HG02852 (cell line): ENCODE results near the gene ULK4.
A peak's percentile ranks its signal among the peaks of the same experiment; 100 is the strongest.
"Not testable (repeated sequence)": the region's sequence is repeated elsewhere in the genome, so short reads cannot be mapped to it uniquely, and the experiment has no call there.

ENCODE experiments used
- ATAC-seq: cut with Tn5 transposase; IDR thresholded peaks from one replicate; pipeline ENCODE4 v1.9.1; 2021; ENCODE audit warnings: mild to moderate bottlenecking, moderate library complexity; ENCODE audit not compliant: unreplicated experiment

ULK4 gene

GRCh38 chr3:41961751-41962679 lies at the start of gene ULK4:
TSS of gene ULK4 (minus strand) at chr3:41962103. CDS start at chr3:41954759, 7,344 bp downstream.
- ATAC-seq: peak; percentile 91

GRCh38 chr3:42010530-42010929 lies 48.6 kb upstream of the ULK4 start:
- ATAC-seq: no peak

- no peak for ATAC-seq
Measured at GRCh38 chr3:42009456-42009855, 47.6 kb upstream of the ULK4 start.

- ATAC-seq: no peak
Measured at GRCh38 chr3:42007785-42008184, 45.9 kb upstream of the ULK4 start.

- ATAC-seq: no peak
Measured at GRCh38 chr3:42005401-42005800, 43.5 kb upstream of the ULK4 start.

GRCh38 chr3:42002790-42003189 lies 40.9 kb upstream of the ULK4 start:
- no peak for ATAC-seq

GRCh38 chr3:42001777-42002176 lies 39.9 kb upstream of the ULK4 start:
- ATAC-seq: no peak

- no peak for ATAC-seq
Measured at GRCh38 chr3:41999909-42000308, 38.0 kb upstream of the ULK4 start.

- no peak for ATAC-seq
Measured at GRCh38 chr3:41997702-41998550, 36.0 kb upstream of the ULK4 start.

- no peak for ATAC-seq
Measured at GRCh38 chr3:41991437-41991836, 29.5 kb upstream of the ULK4 start.

- no peak for ATAC-seq
Measured at GRCh38 chr3:41989518-41989917, 27.6 kb upstream of the ULK4 start.

- ATAC-seq: no peak
Measured at GRCh38 chr3:41987627-41988026, 25.7 kb upstream of the ULK4 start.

- ATAC-seq: no peak
Measured at GRCh38 chr3:41986561-41986960, 24.7 kb upstream of the ULK4 start.

GRCh38 chr3:41985018-41985417 lies 23.1 kb upstream of the ULK4 start:
- ATAC-seq: no peak

- not testable (repeated sequence) for ATAC-seq
Measured at GRCh38 chr3:41983091-41983490, 21.2 kb upstream of the ULK4 start.

- not testable (repeated sequence) for ATAC-seq
Measured at GRCh38 chr3:41977401-41977800, 15.5 kb upstream of the ULK4 start.

GRCh38 chr3:41975416-41976103 lies 13.7 kb upstream of the ULK4 start:
- no peak for ATAC-seq

GRCh38 chr3:41974223-41974622 lies 12.3 kb upstream of the ULK4 start:
- ATAC-seq: no peak

- no peak for ATAC-seq
Measured at GRCh38 chr3:41972802-41973201, 10.9 kb upstream of the ULK4 start.

GRCh38 chr3:41966206-41966605 lies 4.3 kb upstream of the ULK4 start:
- ATAC-seq: no peak

- ATAC-seq: no peak
Measured at GRCh38 chr3:41963823-41964222, 1.9 kb upstream of the ULK4 start.
